SIG-M5 treated with dmso at 0.1 percent for 504 hours (cell line): ENCODE data around the gene CTSV.
"Not testable (repeated sequence)": the region's sequence is repeated elsewhere in the genome, so short reads cannot be mapped to it uniquely, and the experiment has no call there.

ENCODE experiments used
- DNase-seq: peaks from one replicate; lab custom pipeline; 2025; ENCODE audit not compliant: unreplicated experiment; lab: John Stamatoyannopoulos, UW

The CTSV gene

DNA sequence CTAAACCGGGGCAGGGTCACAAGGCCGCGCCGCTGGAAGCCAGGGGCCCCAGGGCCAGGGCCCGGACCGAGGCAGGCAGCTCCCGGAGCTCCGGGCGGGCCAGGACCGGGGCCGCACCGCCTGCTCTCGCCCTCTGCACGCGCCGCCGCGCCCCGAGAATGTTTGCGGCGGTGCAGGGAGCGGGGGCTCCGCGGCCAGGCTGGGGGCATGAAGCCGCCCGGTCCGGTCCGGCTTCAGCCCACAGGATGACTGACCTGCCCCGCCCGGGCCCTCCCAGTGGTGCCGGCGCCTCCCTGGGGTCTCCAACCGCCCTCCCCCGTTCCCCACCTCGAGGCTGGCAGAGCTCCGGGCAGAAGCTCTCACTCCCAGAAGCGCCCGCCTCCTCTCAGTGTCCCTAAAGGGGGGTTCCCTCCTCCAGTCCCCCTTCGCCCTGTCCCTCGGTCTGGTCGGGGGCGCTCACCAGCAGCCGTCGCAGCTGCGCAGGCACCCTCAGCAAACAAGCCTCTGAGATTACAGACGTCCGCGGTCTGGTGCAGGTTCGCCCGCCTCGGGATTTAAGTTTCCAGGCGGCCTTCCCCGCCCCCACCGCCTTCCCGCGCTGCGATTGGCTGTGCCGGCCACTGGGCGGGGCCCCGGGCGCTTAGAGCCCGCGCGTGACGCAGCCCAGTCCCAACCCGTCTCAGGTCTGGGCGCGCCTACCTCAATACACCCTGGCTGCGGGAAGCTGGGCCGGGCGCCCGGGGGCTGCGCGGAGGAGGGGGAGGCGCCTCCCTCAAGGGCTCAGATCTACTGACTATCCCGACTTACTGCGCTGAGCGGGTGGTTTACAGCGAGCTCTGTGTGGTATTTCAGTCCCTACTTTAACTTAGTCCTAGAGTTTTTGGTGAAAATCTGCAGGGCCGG, at the start of gene CTSV:
Gene CTSV, minus strand, starts transcription at position 532 of the 903 bp plus-strand sequence. CDS start 1,099 bp downstream, outside the sequence.
- DNase-seq = peak; percentile 77

DNA sequence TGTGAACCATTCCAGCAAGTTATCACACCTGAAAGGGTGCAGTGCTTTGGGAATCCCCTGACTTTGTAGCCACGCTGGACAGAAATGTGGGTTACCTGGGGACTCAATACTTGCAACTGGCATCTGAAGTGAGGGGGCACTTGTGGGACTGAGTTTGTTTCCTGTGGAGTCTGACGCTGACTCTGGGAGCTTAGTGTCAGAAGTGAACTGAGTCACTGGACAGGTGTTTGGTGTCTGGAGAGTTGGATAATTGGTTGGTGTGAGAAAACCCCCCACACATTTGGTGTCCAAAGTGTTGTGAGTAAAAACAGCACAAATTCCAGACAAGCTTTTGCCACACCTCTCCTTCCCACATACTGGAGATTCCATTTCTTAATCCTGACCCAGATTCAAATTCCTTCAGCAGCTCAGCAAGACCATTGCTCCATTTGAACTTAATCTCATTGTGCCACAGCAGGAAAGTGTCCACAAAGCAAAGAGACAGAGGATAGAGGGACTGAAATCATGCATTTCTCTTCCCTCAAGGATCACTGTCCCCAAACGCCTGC, 48.8 kb upstream of the CTSV start:
- not testable (repeated sequence) for DNase-seq

DNA sequence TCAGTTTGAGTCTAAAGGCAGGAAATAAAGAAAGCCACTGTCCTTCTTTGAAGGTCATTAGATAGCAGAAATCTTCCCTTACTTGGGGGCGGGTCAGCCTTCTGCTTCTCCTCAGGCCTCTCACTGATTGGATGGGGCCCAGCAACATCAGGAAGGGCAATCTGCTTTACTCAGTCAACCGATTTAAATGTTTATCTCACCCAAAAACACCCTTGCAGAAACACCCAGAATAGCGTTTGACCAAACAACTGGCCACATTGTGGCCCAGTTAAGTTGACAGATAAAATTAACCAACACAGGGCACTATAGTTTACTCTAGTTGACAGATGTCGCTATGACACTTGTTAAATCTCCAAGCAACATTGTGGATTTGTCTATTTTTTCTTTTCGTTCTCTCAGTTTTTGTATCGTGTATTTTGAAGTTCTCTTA, 45.6 kb upstream of the CTSV start:
- not testable (repeated sequence) for DNase-seq

DNA sequence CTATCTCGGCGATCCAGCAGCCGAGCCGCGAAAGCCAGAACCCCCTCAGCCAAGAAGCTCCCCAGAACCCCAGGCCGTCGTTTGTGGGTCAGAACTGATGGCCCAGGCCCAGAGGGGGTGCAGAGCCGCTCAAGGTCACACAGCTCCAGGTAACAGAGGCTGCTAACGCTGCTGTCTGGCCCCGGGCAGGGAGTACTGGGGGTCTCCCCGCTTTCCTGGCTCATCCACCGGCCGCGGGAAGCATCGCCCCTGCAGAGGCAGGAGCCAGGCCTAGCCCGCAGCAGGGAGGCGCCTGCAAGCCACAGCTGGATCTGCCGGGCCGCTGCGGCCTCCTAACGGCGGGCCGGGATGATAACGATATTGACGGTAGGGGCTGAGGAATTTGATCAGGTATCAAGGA, 39.4 kb upstream of the CTSV start:
- no peak for DNase-seq

DNA sequence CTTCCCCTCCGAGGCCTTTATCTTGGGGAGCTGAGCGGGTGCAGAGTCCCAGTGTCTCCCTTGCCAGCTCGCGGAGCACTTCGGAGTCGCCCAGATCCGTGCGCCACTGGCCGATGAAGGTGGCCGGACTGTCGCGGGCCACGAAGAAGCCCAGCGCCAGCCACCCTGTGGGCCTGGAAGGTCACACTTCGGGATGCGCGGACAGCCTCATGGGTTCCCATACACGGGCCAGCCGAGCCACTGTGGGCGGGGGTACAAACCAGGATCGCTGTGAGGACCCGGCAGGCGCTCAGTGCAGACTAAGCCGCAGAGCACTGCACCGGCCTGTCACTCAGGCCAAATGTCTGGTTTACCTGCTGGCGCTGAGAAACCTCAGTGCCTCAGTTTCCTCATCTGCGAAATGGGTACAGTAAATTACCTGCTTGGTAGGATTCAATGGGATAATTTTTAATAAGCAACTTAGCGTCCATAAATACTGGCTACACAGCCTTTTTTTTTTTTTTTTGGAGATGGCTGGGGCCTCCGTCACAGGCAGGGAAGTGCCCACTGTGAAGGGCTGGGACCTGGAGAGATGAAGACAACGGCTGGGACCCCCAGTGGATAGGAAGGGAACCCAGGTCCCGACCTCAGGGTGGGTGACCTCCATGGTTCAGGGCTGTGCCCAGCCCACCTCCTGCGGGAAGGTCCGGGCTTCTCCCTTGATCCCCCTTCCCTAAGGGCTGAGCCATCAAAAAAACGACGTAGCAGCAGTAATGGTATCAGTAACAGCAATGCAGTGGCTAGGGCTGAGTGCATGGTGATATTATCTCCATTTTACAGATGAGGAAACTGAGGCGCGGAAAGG, 38.7 kb upstream of the CTSV start:
- DNase-seq = no peak

DNA sequence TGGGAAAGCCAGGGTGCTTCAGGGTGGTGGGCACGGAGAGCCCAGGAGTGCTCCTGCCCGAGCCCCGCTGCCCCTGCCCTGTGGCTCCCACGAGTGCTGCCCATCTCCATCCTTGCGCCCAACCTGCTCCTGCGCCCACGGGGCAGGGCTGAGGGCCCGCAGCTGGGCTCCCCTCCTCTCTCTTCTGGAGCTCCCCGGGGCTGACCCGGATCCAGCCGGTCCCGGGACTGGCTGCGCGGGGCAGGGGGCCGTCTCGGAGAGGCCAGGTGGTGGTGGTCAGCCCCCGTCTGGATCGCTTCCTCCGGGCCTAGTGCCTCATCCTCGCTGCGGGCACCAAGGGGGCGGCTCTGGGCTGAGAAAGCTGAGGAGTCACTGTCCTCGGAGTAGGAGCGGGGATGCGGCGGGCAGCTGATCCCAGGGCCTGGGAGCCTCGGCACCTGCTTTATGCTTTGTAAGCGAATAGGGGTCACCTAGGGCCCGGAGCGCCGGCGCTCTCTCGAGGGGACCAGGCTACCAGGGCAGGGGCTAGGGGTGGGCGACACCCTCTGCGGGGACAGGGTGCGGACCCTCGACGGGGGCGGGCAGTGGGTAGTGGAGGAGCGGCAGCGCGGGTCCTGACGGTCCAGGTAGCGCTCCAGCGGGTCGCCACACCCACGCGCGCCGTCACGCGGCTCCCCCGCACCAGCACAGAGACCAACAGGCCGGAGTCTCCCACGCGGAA, 37.9 kb upstream of the CTSV start:
- not testable (repeated sequence) for DNase-seq

DNA sequence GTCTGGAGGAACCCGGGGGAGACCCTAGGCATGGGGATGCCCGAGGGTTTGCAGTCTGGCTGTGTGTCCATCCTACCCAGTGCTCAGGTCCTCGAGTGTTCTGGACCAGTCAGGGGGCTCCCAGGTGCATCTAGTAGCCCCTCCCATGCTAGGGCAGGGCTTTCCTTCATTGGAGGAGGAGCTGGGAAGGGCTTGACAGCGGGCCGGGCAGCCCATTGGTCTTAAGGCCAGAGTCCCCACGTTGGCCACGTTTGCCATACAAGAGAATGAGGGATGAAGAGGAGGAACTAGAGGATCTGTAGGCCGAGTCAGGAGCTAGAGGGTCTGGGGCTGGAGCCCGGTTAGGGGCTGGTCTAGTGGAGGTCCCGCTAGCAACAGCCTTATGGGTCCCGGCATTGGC, 37.3 kb upstream of the CTSV start:
- DNase-seq = no peak

DNA sequence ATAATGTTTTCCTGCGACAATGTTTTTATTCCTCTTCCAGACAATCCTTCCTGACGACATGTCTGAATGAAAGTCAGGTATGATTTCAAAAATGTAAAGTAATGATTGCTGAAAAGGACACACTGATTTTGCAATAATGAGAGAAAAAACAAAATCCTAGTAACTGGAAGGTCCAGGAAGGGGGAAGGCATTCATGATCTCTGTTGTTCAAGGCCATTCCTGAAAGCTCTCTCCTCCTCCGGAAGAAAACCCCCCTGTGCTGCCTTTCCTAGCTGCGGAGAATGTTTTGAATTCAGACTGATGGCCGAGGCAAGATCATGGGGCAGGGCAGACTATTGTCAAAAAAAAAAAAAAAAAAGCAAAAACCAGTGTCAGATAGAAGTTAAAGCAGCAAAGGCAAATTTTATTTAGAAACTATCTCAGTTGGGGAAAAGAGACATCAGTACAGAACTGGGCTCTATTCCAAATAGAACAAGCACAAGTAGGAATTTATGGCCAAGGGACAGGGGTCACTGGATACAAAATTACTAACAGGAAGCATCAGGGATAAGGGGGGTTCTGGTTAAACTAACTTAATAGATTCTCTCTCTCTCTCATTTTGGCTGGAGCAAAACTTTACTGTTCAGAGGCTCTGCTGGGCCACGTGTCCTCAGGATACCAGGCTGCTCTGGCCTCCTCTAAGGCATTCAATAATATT, 36.5 kb upstream of the CTSV start:
- DNase-seq = no peak

DNA sequence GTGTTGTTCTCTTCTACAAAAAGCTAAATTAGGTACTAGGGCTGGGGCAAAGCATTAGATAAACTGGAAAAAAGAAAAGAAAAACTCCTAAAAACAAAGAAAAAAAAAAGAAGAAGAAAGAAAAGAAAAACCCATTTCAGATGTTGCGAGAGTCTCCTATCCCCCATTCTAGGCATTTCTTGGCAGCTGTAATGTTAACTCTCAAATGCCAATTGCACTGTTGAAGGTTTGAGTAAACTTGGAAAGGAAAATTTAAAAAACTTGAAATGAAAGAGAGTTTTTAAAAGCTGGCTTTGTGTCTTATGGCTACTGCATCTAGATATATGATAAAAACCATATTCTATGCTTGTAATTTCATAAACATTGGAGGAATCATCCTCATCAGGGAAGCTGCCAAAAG, 34.6 kb upstream of the CTSV start:
- no peak for DNase-seq

DNA sequence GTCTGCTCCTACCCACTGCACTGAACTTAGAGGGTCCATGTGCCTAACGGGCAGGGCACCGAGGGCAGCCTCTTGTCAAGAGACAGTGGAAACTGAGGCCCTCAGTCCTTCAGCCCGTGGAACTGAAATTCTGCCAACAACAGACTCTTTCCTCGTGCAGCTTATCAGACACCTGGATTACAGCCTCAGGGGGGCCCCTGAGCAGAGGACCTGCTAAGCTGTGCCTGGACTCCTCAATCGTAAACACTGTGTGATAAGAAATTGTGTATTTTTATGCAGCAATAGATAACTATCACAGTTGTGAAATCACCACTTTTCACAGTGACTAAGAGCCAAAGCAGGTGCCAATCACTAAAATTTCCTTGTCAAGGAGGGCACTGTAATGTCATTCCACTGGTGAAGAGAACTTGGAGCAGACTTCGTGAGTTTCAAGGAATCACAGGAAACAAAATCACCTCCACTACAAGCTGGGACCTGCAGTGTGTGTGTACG, 33.4 kb upstream of the CTSV start:
- no peak for DNase-seq

DNA sequence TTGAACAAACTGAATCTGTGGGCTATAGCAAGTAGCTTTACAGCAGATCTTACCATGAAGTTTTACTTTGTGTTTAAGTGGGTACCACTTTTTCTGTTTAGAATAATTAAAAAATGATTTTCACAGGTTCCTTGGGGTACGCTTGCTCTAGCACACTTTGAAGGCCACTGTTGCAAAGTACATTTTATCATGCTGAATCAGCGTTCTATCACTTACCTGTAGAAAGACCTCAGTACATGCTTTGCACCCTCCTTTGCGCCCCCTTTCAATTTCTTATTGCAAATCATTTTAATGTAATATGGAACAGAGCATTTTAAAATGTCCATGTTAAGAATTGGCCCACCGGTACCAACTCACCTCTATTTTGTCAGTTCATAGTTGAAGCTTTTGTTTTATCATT, 31.4 kb upstream of the CTSV start:
- DNase-seq = not testable (repeated sequence)

DNA sequence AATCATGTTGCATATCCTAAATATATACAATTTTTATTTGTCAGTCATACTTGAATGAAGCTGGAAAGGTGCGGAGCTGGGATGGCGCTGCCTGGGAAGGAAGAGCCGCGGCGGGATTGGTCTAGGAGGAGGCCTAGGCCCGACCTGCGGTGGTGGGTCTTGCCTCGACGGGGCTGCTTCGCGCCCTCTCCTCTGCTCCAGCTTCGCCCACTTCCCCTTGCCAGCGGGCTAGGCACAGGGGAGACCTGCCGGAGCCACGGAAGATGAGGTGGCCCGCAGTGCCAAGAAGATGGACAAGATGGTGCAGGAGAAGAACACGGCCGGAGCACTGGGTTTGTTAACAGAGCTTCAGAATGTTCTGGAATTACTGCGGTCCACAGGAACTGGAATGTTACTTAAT, 28.5 kb upstream of the CTSV start:
- DNase-seq = no peak

DNA sequence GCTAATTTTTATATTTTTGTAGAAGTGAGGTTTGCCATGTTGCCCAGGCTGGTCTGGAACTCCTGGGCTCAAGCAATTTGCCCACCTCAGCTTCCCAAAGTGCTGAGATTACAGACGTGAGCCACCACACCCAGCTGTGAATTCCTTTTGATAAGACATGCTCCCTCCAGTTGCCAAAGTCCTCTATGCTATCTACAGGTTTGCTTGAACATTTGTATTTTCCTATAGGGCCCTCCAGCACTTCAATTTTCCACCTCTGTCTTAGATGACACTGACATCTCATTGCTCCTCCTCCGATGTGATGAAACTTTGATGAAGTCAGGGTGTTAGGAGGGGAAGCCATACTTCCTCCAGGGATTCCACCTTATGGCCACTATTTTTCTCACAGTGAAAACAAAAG, 25.2 kb upstream of the CTSV start:
- no peak for DNase-seq

DNA sequence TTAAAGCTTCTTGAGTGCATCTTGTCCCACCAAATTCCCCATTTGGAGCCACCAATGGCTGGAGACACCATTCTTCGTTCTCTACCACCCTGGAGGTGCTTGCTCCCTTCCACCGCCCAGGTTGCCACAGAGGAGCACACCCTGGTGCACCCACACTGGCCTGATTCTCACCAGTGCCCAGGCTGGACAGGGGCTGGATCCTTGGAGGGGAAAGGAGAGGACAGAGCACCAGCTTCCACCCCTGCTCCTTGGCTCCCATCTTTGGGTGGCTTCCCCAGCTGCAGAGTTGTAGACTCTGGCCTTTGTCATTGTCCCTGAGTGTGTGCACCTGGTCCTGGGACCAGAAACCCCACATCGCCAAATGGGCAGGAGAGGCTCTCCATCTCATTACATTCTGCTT, 21.9 kb upstream of the CTSV start:
- DNase-seq = no peak

DNA sequence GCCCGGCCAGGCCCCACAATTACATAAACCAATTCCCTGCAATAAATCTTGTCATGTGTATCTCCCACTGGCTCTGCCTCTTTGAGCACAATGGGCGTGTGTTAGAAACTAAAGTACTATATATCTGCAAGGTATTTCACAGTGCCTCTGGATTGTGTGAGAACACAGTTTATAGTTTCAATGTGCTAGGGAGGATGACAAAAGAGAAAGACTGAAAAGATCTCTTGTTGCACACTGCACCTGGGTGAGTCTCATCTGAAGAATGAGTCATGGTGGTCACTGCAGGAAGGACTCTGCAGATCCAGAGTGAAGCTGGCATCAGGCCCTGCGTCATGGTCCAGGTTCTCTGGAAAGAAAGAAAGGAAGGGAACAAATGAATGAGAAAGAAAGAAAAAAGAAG, 20.7 kb upstream of the CTSV start:
- DNase-seq = no peak

DNA sequence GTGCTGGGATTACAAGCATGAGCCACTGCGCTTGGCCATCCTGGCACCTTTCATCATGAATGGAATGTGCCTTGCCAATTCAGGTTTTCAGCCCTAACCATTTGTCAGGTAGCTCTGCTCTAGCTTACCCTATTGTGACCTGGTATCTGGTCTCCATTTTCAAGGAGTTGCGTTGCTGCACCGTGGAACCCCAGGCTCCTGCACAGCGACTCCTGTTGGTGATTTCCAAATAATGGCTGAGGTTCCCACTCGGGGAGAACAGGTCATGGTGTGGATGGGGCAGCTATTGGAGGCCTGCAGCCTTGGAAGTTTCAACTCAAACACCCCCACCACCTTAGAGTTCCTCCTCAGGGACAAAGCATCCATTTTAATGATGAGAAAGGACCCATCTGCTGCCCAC, 18.7 kb upstream of the CTSV start:
- DNase-seq = no peak

DNA sequence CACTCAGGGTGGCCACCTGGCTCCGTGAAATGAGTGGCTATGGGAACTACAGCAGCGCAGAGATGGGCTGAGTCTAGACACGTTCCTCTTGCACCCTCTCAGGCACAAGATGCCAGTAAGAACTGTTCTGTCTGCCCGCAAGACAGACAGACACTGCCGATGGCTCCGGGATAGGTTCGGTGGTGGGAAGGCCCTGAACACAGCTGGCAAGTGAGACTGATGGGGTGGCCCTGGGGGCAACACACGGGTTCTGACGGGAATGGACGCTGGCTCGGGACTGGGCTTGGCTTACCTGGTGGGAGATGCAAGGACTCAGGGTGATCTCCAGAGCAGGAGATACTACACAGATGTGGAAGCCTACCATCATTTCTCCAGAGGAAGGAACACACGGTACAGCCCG, 16.9 kb upstream of the CTSV start:
- not testable (repeated sequence) for DNase-seq

DNA sequence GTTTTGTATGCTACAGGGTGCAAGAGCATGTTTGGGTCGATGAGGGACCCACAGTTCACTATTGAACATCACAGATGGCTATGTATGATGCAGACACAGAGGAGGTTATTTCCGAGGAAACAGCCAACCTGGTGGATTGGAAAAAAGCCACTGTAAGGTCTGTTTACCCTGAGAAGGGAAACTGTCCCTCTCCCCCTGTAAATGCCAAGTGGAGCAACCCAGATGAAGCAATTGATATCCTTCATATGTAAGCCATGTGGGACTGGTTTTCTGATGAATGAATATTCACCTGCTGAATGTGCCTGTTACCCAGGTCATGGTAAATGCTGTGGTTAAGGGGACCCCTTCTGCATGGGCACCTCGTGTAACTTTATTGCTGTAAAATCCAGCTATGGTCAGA, 14.8 kb upstream of the CTSV start:
- DNase-seq = no peak

DNA sequence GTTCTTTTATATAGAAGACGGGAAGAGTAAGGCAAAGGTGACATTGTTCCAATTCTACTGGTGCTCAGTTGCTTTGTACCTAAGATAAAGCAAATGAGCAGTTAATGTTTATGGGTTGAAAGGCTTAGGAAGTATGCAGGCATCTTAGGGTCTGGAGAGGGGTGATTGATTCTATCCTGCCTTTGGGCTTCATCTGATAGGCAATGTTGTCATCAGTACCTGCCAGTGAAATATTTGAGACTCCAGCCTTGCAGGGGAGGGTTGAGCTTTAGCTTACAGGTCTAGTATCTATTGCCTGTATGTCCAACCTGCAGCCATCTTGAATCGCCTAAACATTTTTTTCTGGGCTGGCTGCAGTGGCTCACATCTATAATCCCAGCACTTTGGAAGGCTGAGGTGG, 13.8 kb upstream of the CTSV start:
- no peak for DNase-seq

DNA sequence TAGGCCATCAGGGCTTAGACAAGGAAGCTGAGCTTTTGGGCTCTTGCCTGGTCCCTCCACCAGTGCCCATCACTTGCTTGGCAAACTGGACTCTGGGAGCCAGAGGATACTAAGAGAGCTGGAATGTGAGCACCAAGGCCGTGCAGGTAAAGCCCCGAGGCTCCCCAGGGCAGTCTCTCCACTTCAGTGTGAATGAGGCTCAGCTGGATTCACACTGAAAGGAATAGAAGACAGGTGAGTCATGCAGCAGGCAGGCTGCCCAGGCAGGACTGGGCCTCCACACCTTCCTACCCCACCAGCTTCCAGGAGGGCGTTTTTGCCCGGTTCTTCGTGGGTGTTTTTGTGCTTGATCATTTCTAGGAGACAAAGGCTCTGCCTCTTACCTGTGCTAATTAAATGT, 7.3 kb upstream of the CTSV start:
- DNase-seq = peak; percentile 50
